A549 (cell line): ENCODE data around the gene PHF20. TPM values are rescaled to one million over a fixed set of nuclear protein-coding genes. Genes with fewer than 3 reads are reported as not detected.
A peak's percentile ranks its signal among the peaks of the same experiment; 100 is the strongest.

Experiments used
- ATAC-seq, 2 experiments: fragments of 200-7000 bp in 1 of 2; fragments of >200 bp in 1 of 2; cut with Nextera tagmentation in 1 of 2; cut with Tn5 transposase in 1 of 2; 3 replicates each; pipeline versions ENCODE4 v1.8.0 to v1.9.1; 2018 to 2020; ENCODE audit warnings: mild to moderate bottlenecking in 1 of 2, moderate library complexity in 1 of 2
- CTCF ChIA-PET: fragments of 300-600 bp; sonication (Branson Sonifier 250); formaldehyde crosslinking; extraction: SDS; loops from one replicate; lab custom pipeline; 2021; ENCODE audit warnings: antibody characterized with exemption, inconsistent platforms; lab: Yijun Ruan, JAX
- POLR2A ChIA-PET: fragments of 350-600 bp; formaldehyde crosslinking; extraction: SDS; loops from one replicate; lab custom pipeline; 2021; ENCODE audit warnings: antibody characterized with exemption, inconsistent platforms; lab: Yijun Ruan, JAX
- DNase-seq, 2 experiments: peaks; one replicate each; pipeline versions ENCODE4 v3.0.0 to v3.0.0-alpha.2; 2011 to 2016; ENCODE audit warnings: low read depth in 1 of 2, low spot score in 1 of 2
- FAIRE-seq: peaks from 2 replicates; lab custom pipeline; 2011; peaks lifted over from hg19 to GRCh38; lab: Jason Lieb, UNC
- H3K27ac ChIP-seq, 2 experiments: fragments of >200 bp; sonication (Bioruptor Twin); formaldehyde crosslinking; 3 replicates each; pipeline ENCODE4 v1.5.1; 2016 to 2017
- H3K4me1 ChIP-seq: fragments of >200 bp; sonication (Bioruptor Twin); formaldehyde crosslinking; 3 replicates; pipeline ENCODE4 v1.6.1; 2016
- H3K4me2 ChIP-seq: fragments of >200 bp; sonication (Bioruptor Twin); formaldehyde crosslinking; 3 replicates; pipeline ENCODE4 v1.6.1; 2016
- H3K4me3 ChIP-seq: fragments of >200 bp; sonication (Bioruptor Twin); formaldehyde crosslinking; 3 replicates; pipeline ENCODE4 v1.5.1; 2016
- H3K9me3 ChIP-seq: fragments of >200 bp; sonication (Bioruptor Twin); formaldehyde crosslinking; 3 replicates; pipeline ENCODE4 v1.6.1; 2016
- CEBPB ChIP-seq, 2 experiments: fragments of >200 bp in 1 of 2; sonication (Bioruptor Twin) in 1 of 2; formaldehyde crosslinking in 1 of 2; IDR thresholded peaks; 2 replicates each; pipeline ENCODE4 v1.6.1; 2012 to 2016
- CHD2 ChIP-seq: fragments of 150-350 bp; IDR thresholded peaks from 2 replicates; pipeline ENCODE4 v1.6.1; 2014; ENCODE audit warnings: low read length; ENCODE audit not compliant: partially characterized antibody
- E2F6 ChIP-seq: IDR thresholded peaks from 2 replicates; pipeline ENCODE4 v1.6.1; 2012; ENCODE audit warnings: low read depth, borderline replicate concordance
- EHF ChIP-seq: fragments of 250-450 bp; sonication (Bioruptor Pico); IDR thresholded peaks from 2 replicates; pipeline ENCODE4 v1.5.0; 2020; ENCODE audit warnings: mild to moderate bottlenecking
- EHMT2 ChIP-seq: fragments of 200-600 bp; sonication (generic); IDR thresholded peaks from 2 replicates; pipeline ENCODE4 v1.6.1; 2016; ENCODE audit warnings: antibody characterized with exemption, low read depth, mild to moderate bottlenecking, moderate library complexity
- ELK1 ChIP-seq: fragments of 150-350 bp; IDR thresholded peaks from 2 replicates; pipeline ENCODE4 v1.6.1; 2014; ENCODE audit warnings: low read depth, mild to moderate bottlenecking, low read length
- ESRRA ChIP-seq: fragments of 150-350 bp; IDR thresholded peaks from 2 replicates; pipeline ENCODE4 v1.6.1; 2014; ENCODE audit warnings: mild to moderate bottlenecking, low read length, borderline replicate concordance
- HOXA7 ChIP-seq: fragments of 250-450 bp; sonication (Bioruptor Pico); IDR thresholded peaks from 2 replicates; pipeline ENCODE4 v1.5.0; 2020; ENCODE audit warnings: mild to moderate bottlenecking, moderate library complexity
- HOXB13 ChIP-seq: fragments of 250-450 bp; sonication (Bioruptor Pico); IDR thresholded peaks from 2 replicates; pipeline ENCODE4 v1.5.0; 2020; ENCODE audit warnings: low read depth, mild to moderate bottlenecking, moderate library complexity
- KDM5A ChIP-seq: fragments of 200-600 bp; sonication (generic); IDR thresholded peaks from 2 replicates; pipeline ENCODE4 v1.6.1; 2016; ENCODE audit warnings: antibody characterized with exemption, mild to moderate bottlenecking
- MAX ChIP-seq: IDR thresholded peaks from 2 replicates; pipeline ENCODE4 v1.6.1; 2012
- MAZ ChIP-seq: fragments of 150-350 bp; IDR thresholded peaks from 2 replicates; pipeline ENCODE4 v1.6.1; 2014; ENCODE audit warnings: antibody characterized with exemption, low read depth, low read length, borderline replicate concordance
- REST ChIP-seq: fragments of 200-600 bp; sonication (generic); IDR thresholded peaks from 2 replicates; pipeline ENCODE4 v1.6.1; 2016; ENCODE audit warnings: antibody characterized with exemption, mild to moderate bottlenecking, moderate library complexity
- RFX5 ChIP-seq: fragments of 450-650 bp; IDR thresholded peaks from 2 replicates; pipeline ENCODE4 v1.7.1; 2014; ENCODE audit warnings: antibody characterized with exemption, mild to moderate bottlenecking, moderate library complexity
- SMC3 ChIP-seq: fragments of >200 bp; sonication (Bioruptor Twin); formaldehyde crosslinking; IDR thresholded peaks from 3 replicates; pipeline ENCODE4 v1.6.1; 2018; ENCODE audit warnings: inconsistent platforms
- ZNF302 ChIP-seq: fragments of 250-450 bp; sonication (Bioruptor Pico); IDR thresholded peaks from 2 replicates; pipeline ENCODE4 v1.9.0; 2021; ENCODE audit warnings: inconsistent platforms, mild to moderate bottlenecking, moderate library complexity
- ZSCAN20 ChIP-seq: fragments of 250-450 bp; sonication (Bioruptor Pico); IDR thresholded peaks from 2 replicates; pipeline ENCODE4 v1.8.0; 2022; ENCODE audit warnings: mild to moderate bottlenecking, moderate library complexity
- WGBS: methylation state at CpG from one replicate; pipeline ENCODE4 v1.1.6; 2017; ENCODE audit errors: missing lambda C conversion rate; 5-methylcytosine and 5-hydroxymethylcytosine counted together
- polyA plus RNA-seq, 4 experiments: library from polyadenylated mRNA; depleted of rRNA in 3 of 4; stranded (reverse); fragments of >200 nt; fragmentation: RNase III in 1 of 4; extraction: RNeasy Plus Mini Kit Qiagen cat#74134 plus additional on column Dnase treatment in 1 of 4; gene quantifications; 2 replicates in 3 of 4; 3 replicates in 1 of 4; pipeline ENCODE4 v1.2.3, GENCODE V29; 2011 to 2017
- TF ChIP-seq, protein P1 (sequence below): IDR thresholded peaks from 2 replicates; pipeline ENCODE4 v1.6.1; 2012

Gene PHF20
- polyA plus RNA-seq, 2 of the 4 experiments (the other 2 are of a cell fraction), result 24.0 to 32.8 TPM

- DNase-seq (no peak), ATAC-seq (no peak), FAIRE-seq (no peak)
- no peaks in the 10 kb centered on the region for H3K9me3 ChIP-seq
- peaks cover 75% of the 10 kb centered on the region for H3K4me1 ChIP-seq
- CTCF ChIA-PET, result interaction anchor here (1.2 kb wide), 1 partner anchor 121 kb away, joined by 4 read pairs; no protein-coding TSS in a partner anchor
- H3K4me3 ChIP-seq, result no peak overlapping the region
- TF ChIP-seq HOXA7 (CRISPR knock-in tag), result 0 out of 2 replicates have a peak, but pooled peaks have one; percentile 3
- TF ChIP-seq RFX5, result no peak
- POLR2A ChIA-PET, result interaction anchor here (1.3 to 2.7 kb wide), 2 partner anchors 8 to 150 kb away, joined by 3 to 11 read pairs; partner anchors contain the start of gene RBM39
- H3K4me2 ChIP-seq, result peak overlapping the region; percentile 33
- H3K27ac ChIP-seq, result no peak overlapping the region
Observed at GRCh38 chr20:35734374-35734773, 37.4 kb upstream of the PHF20 start.

GRCh38 chr20:35734777-35735649 lies 36.8 kb upstream of the PHF20 start:
- ChIA-PET POLR2A (interaction anchor here (1.2 to 2.7 kb wide), 2 partner anchors 7 to 13 kb away, joined by 3 to 11 read pairs; partner anchors contain the start of gene RBM39), CTCF (interaction anchor here (1.2 to 1.3 kb wide), 2 partner anchors 120 to 193 kb away, joined by 3 to 4 read pairs; no protein-coding TSS in a partner anchor)
- ATAC-seq (no peak), DNase-seq (no peak), FAIRE-seq (no peak)
- Histone ChIP-seq H3K9me3 (no peaks in the 10 kb centered on the region), H3K4me1 (peaks cover 82% of the 10 kb centered on the region), H3K4me3 (no peak overlapping the region), H3K4me2 (peak overlapping the region; percentile 33), H3K27ac (no peak overlapping the region)
- 91% methylated on average over 4 of the region's 4 CpGs for WGBS
- TF ChIP-seq ZSCAN20 (no peak), HOXB13 (no peak), EHMT2 (no peak), MAX (no peak), ELK1 (no peak), ZNF302 (no peak), CHD2 (no peak), E2F6 (no peak), ESRRA (no peak), CEBPB (IDR thresholded peaks at IDR 0.05) (no peak), KDM5A (no peak), EHF (no peak), REST (no peak), MAZ (no peak), SMC3 (no peak)
- TF ChIP-seq, protein P1, sequence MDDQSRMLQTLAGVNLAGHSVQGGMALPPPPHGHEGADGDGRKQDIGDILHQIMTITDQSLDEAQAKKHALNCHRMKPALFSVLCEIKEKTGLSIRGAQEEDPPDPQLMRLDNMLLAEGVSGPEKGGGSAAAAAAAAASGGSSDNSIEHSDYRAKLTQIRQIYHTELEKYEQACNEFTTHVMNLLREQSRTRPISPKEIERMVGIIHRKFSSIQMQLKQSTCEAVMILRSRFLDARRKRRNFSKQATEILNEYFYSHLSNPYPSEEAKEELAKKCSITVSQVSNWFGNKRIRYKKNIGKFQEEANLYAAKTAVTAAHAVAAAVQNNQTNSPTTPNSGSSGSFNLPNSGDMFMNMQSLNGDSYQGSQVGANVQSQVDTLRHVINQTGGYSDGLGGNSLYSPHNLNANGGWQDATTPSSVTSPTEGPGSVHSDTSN, result no peak
